GM23338 (cell line): ENCODE measurements around the gene TRIM61. TPM values are rescaled to one million over a fixed set of nuclear protein-coding genes. Genes with fewer than 3 reads are reported as not detected.
"Not testable (repeated sequence)": the region's sequence is repeated elsewhere in the genome, so short reads cannot be mapped to it uniquely, and the experiment has no call there.

Source experiments
- ATAC-seq: fragments of 200-7000 bp; cut with Tn5 transposase; 3 replicates; pipeline ENCODE4 v1.9.1; 2020
- DNase-seq: peaks from one replicate; pipeline ENCODE4 v3.0.0-alpha.2; 2015; ENCODE audit warnings: low spot score
- H2AFZ ChIP-seq: fragments of 200-600 bp; sonication (generic); 2 replicates; pipeline ENCODE4 v1.8.0; 2016; ENCODE audit warnings: antibody characterized with exemption, mild to moderate bottlenecking, moderate library complexity
- H3F3A ChIP-seq: fragments of 200-600 bp; sonication (generic); replicated peaks from 2 replicates; pipeline ENCODE4 v1.8.0; 2017; ENCODE audit warnings: antibody characterized with exemption, mixed run types, low read depth
- H3K27ac ChIP-seq: fragments of 200-600 bp; sonication (generic); 2 replicates; pipeline ENCODE4 v1.6.1; 2016; ENCODE audit warnings: low read depth
- H3K27me3 ChIP-seq: fragments of 200-600 bp; sonication (generic); 2 replicates; pipeline ENCODE4 v1.8.0; 2016; ENCODE audit warnings: mild to moderate bottlenecking, mixed run types, moderate library complexity; ENCODE audit not compliant: insufficient read depth
- H3K36me3 ChIP-seq: fragments of 200-600 bp; sonication (generic); 2 replicates; pipeline ENCODE4 v1.8.0; 2016; ENCODE audit warnings: mild to moderate bottlenecking; ENCODE audit not compliant: insufficient read depth
- H3K4me1 ChIP-seq: fragments of 200-600 bp; sonication (generic); 2 replicates; pipeline ENCODE4 v1.8.0; 2016; ENCODE audit warnings: mild to moderate bottlenecking, moderate library complexity; ENCODE audit not compliant: insufficient read depth
- H3K4me2 ChIP-seq: fragments of 200-600 bp; sonication (generic); 2 replicates; pipeline ENCODE4 v1.7.1; 2017; ENCODE audit warnings: mixed run types
- H3K4me3 ChIP-seq: fragments of 200-600 bp; sonication (generic); 2 replicates; pipeline ENCODE4 v1.6.1; 2016; ENCODE audit warnings: mixed run types
- H3K79me2 ChIP-seq: fragments of 200-600 bp; sonication (generic); replicated peaks from 2 replicates; pipeline ENCODE4 v1.8.0; 2017; ENCODE audit warnings: mild to moderate bottlenecking; ENCODE audit not compliant: insufficient read depth
- H3K9me2 ChIP-seq: fragments of 200-600 bp; sonication (generic); 2 replicates; pipeline ENCODE4 v1.8.0; 2017; ENCODE audit not compliant: insufficient read depth
- H4K20me1 ChIP-seq: fragments of 200-600 bp; sonication (generic); replicated peaks from 2 replicates; pipeline ENCODE4 v1.8.0; 2017; ENCODE audit warnings: mild to moderate bottlenecking; ENCODE audit not compliant: insufficient read depth
- H3K27ac Mint-ChIP-seq: 2 replicates; pipeline ENCODE4 v1.8.0; 2020; ENCODE audit warnings: inconsistent platforms, mild to moderate bottlenecking, moderate library complexity, mixed read lengths
- H3K27me3 Mint-ChIP-seq: 3 replicates; pipeline ENCODE4 v1.8.0; 2022; ENCODE audit warnings: low read depth, mild to moderate bottlenecking, moderate library complexity, mixed read lengths, inconsistent platforms; ENCODE audit not compliant: insufficient read depth, poor library complexity
- H3K36me3 Mint-ChIP-seq: 3 replicates; pipeline ENCODE4 v1.8.0; 2021; ENCODE audit warnings: low read depth, mild to moderate bottlenecking, inconsistent platforms, moderate library complexity, mixed read lengths
- H3K4me1 Mint-ChIP-seq: 3 replicates; pipeline ENCODE4 v1.8.0; 2020; ENCODE audit warnings: mild to moderate bottlenecking, inconsistent platforms, mixed read lengths
- H3K4me3 Mint-ChIP-seq: 3 replicates; pipeline ENCODE4 v1.8.0; 2021; ENCODE audit warnings: moderate library complexity, mild to moderate bottlenecking, inconsistent platforms, mixed read lengths
- H3K9me3 Mint-ChIP-seq: 3 replicates; pipeline ENCODE4 v1.8.0; 2020; ENCODE audit warnings: moderate library complexity, mild to moderate bottlenecking, inconsistent platforms, mixed read lengths
- EZH2 ChIP-seq: fragments of 200-600 bp; sonication (generic); IDR thresholded peaks from one replicate; pipeline ENCODE4 v1.8.0; 2017; ENCODE audit warnings: antibody characterized with exemption, mild to moderate bottlenecking, low read depth; ENCODE audit not compliant: unreplicated experiment
- EZH2phosphoT487 ChIP-seq: fragments of 200-600 bp; sonication (generic); IDR thresholded peaks from one replicate; pipeline ENCODE4 v1.8.1; 2018; ENCODE audit warnings: antibody characterized with exemption; ENCODE audit not compliant: unreplicated experiment
- JUNB ChIP-seq: IDR thresholded peaks from one replicate; pipeline ENCODE4 v1.6.1; 2016; ENCODE audit warnings: antibody characterized with exemption; ENCODE audit not compliant: unreplicated experiment
- NANOG ChIP-seq: IDR thresholded peaks from 2 replicates; pipeline ENCODE4 v1.6.1; 2016; ENCODE audit warnings: antibody characterized with exemption, borderline replicate concordance
- POLR2AphosphoS5 ChIP-seq: IDR thresholded peaks from 2 replicates; pipeline ENCODE4 v1.6.1; 2016; ENCODE audit warnings: antibody characterized with exemption, low read depth
- STAT1 ChIP-seq: IDR thresholded peaks from one replicate; pipeline ENCODE4 v1.6.1; 2016; ENCODE audit warnings: antibody characterized with exemption; ENCODE audit not compliant: unreplicated experiment
- ZNF462 ChIP-seq: fragments of 250-450 bp; sonication (Bioruptor Pico); IDR thresholded peaks from 2 replicates; pipeline ENCODE4 v1.5.0; 2020; ENCODE audit warnings: mild to moderate bottlenecking, moderate library complexity
- polyA plus RNA-seq: library from polyadenylated mRNA; unstranded; fragments of >200 nt; fragmentation: Nextera tagmentation; extraction: Ambion mirVana; gene quantifications from 2 replicates; pipeline ENCODE4 v1.2.1, GENCODE V29; 2016
- total RNA-seq: library from RNA; depleted of rRNA; stranded (reverse); fragments of >200 nt; shearing (Covaris generic); gene quantifications from 2 replicates; pipeline ENCODE4 v1.2.3, GENCODE V29; 2014

The TRIM61 gene
- total and polyA plus RNA-seq, 2 experiments from 2014 or later = 0.38 TPM; not detected in 1

- TF ChIP-seq ZNF462 (CRISPR knock-in tag) (no peak), EZH2 (no peak), POLR2AphosphoS5 (no peak), JUNB (no peak), STAT1 (no peak), NANOG (no peak), EZH2phosphoT487 (no peak)
Measured at GRCh38 chr4:164948975-164949374, 28.5 kb downstream of the TRIM61 start (continued).

GRCh38 chr4:164948006-164948405 is 29.5 kb downstream of the TRIM61 start:
- not testable (repeated sequence) for ATAC-seq, H3K36me3 Mint-ChIP-seq, H3K4me1 Mint-ChIP-seq, H3K27me3 Mint-ChIP-seq, H3K4me1 ChIP-seq, H3K79me2 ChIP-seq, H3K27ac ChIP-seq, H3K9me3 Mint-ChIP-seq, H3K27me3 ChIP-seq, H3K9me2 ChIP-seq, H4K20me1 ChIP-seq, H3K4me3 Mint-ChIP-seq, H3F3A ChIP-seq, H3K36me3 ChIP-seq, H3K4me2 ChIP-seq, H3K27ac Mint-ChIP-seq, DNase-seq, H3K4me3 ChIP-seq
- H2AFZ ChIP-seq = peak overlapping the region; percentile 56; the same call in 1 of the 2 replicates
